H54 (cell line): Measurements from ENCODE around the gene PDE6B.

Source experiments
- DNase-seq: peaks from one replicate; pipeline ENCODE4 v3.0.0; 2011; ENCODE audit warnings: low spot score, mixed read lengths; ENCODE audit not compliant: insufficient read length
- FAIRE-seq: peaks from 3 replicates; lab custom pipeline; 2011; peaks lifted over from hg19 to GRCh38; lab: Jason Lieb, UNC
- POLR2A ChIP-seq: IDR thresholded peaks from 2 replicates; pipeline ENCODE4 v1.6.1; 2011; ENCODE audit warnings: low read depth, mild to moderate bottlenecking, low read length

The PDE6B gene

DNA sequence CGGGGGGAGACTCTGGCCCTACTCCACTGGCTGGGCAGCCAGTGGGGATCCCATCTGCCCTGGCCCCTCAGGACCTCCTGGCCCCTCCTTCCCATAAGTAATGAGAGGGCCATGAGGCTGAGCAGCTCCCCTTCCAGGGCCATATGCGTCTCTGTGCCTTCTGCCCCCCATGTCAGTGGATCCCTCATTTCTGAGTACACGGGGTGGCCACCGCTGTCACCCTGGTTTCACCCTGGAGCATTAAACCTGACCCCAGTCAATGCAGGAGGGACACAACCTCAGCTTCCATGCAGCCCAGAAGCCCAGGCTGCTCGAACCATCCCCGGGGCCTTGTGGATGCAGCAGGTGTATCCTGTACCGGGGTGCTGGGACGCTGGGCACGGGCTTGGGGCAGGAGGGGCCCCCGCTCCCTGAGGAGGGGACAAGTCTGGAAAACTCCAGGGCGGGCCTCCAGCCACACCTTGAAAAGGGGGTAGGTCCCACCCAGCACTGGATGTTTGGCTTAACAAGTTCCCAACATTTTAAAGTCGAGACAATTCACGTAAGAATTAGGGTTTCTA lies 24.5 kb downstream of the PDE6B start:
- no peak for FAIRE-seq
- TF ChIP-seq POLR2A, result no peak
- no peak for DNase-seq

DNA sequence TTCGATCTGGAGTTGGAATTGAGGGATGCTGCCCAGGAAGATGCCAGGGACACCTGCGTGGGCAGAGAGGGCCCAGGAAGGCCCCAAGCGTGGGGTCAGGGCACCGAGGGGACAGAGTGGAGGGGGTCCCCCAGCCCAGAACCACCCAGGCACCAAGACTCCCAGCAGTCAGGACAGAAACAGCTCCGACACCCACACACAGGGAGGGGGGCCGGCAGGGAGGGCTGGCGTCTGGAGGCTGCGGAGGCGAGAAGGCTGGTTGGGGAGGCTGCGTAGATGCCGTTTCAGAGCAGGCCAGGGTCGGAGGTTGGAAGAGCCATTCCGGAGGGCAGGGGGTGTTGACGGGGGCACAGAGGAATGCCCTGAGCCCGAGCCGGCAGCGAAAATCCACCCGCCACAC lies 25.1 kb downstream of the PDE6B start:
- DNase-seq (no peak), FAIRE-seq (no peak)
- no peak for TF ChIP-seq POLR2A

DNA sequence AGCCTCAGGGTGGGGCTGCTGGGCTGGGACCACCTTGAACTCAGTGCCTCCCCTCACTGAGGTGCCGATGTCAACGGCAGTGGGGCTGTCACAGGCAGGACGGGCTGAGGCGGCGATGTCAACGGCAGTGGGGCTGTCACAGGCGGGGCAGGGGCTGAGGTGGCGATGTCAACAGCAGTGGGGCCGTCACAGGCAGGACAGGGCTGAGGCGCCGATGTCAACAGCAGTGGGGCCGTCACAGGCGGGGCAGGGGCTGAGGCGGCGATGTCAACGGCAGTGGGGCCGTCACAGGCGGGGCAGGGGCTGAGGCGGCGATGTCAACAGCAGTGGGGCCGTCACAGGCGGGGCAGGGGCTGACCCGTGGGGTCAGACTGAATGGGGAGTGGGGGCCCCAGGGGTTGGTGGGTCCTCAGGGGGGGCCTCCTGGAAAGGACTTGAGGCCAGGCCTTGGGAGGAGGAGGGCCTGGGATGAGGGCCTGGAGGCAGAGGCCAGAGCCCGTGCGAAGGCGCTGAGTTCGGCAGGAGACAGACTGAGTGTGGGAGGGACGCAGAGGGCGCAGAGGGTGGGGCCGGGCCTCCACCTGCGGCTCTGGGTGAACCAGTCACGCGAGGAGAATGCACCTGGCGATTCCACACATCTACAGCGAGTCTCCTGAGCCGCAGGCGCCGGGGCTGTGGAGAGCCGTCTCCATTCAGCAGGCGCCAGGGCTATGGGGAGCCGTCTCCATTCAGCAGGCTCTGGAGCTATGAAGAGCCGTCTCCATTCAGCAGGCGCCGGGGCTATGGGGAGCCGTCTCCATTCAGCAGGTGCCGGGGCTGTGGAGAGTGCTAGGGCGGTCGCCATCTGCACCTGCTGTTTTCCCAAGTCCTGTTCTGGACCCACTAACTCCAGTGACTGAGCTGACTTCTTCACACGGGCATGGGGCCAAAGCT lies 25.8 kb downstream of the PDE6B start:
- FAIRE-seq, result no peak
- TF ChIP-seq POLR2A, result no peak
- no peak for DNase-seq

DNA sequence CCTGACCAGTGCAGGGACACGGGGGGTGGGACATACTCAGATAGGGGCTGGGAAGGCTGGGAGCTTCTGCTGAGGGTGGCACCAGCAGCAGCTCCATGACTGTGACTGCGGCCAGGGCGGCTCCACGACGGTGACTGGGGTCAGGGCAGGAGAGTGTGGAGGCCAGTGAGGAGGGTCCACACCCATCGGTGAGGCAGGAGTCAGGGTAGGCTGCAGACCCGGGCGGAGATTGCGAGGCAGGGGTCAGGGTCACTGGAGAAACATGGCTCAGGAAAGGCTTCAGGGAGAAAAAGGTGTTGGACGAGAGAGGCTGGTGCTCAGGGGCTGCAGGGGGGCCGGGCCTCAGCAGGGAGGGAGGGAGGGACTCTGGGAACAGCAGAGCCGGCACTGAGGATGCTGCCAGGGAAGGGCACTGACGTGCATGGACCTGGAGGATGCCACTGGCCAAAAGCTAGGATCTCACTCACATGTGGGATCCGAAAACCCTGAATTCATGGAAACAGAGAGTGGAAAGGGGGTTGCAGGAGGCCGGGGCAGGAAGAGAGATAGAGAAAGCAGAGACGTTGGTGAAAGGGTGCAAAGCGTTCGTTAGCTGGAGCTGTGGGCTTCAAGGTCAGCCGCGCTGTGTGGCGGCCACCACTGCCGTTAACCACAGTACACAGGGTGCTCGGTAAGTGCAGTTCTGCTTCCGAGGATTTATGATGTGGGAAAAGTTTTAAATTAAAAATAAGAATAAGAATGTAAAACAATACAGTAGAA lies 26.7 kb downstream of the PDE6B start:
- FAIRE-seq (no peak), DNase-seq (no peak)
- no peak for TF ChIP-seq POLR2A

DNA sequence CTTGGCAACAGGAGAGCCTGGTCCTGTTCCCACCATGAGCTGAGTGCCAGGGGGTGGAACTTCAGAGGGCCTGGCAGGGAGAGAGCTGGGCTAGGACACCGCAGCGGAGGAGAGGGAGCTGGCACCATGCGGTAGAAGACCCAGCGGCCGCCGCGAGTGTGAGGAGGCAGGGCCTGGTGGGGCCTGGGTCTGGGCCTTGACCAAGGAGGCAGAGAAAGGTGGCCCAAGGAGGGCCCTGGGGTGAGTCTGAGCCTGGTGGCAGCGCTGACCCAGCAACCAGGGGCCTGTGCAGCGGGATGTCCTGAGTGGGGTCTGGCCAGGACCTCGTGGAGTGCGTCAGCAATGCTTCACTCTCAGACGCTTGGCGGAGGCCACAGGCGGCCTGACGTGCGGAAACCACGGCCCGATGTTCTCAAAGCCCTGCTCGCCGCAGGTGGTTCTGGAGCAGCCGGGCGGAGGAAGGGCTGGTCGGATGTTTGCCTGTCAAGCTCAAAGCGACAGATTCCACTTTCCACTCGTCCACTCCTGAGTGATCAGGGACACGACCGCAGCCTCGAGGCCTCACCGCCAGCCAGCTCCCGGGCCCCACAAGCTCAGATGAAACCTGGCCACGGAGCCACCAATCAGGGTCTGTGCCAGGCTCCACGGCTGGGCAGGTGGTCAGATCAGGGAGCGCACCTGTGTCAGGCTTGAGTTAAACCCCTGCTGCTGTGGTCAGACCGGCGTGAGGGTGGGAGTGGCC lies 27.9 kb downstream of the PDE6B start:
- no peak for TF ChIP-seq POLR2A
- FAIRE-seq, result no peak

DNA sequence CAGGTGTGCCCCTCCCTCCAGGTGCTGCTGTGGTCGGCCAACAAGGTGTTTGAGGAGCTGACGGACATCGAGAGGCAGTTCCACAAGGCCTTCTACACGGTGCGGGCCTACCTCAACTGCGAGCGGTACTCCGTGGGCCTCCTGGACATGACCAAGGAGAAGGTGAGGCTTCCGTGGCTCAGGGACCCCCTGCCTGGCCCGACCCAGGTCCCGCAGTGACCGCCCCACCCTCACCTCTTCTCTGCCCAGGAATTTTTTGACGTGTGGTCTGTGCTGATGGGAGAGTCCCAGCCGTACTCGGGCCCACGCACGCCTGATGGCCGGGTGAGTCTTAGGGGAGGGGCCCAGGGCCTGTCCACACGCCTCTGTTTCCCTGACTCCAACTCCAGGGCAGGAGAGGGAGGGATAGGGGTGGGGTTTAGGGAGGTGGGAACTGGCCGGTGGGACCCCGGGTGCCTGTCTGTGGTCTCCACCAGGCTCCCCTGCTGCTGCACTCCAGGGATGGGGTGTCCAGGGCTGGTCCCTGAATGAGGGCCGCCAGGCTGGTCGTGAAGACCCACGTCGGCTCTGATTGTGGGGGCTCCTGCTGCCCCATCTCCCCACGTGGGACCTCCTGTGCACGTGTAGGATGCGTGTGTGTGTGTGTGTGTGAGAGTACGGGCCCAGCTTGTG lies 28.6 kb downstream of the PDE6B start:
- no peak for TF ChIP-seq POLR2A
- FAIRE-seq (no peak), DNase-seq (no peak)

More for the DNA sequence above, 27.9 kb downstream of the PDE6B start:
- DNase-seq, result no peak

DNA sequence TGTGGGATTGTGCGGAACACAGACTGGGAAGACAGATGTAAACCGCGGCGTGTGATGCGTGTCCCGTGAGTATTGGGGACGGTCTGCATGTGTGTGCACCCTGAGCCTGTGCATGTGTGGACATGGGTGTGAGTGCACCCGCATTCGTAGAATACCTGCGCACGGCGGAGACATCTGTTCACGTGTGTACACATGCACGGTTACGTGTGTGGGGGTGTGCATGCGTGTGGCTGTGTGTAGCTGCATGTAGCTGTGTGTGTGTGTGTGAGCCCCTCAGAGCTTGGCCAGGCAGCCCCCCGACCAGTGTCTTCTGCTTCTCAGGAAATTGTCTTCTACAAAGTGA lies 29.1 kb downstream of the PDE6B start:
- DNase-seq (no peak), FAIRE-seq (no peak)
- no peak for TF ChIP-seq POLR2A

DNA sequence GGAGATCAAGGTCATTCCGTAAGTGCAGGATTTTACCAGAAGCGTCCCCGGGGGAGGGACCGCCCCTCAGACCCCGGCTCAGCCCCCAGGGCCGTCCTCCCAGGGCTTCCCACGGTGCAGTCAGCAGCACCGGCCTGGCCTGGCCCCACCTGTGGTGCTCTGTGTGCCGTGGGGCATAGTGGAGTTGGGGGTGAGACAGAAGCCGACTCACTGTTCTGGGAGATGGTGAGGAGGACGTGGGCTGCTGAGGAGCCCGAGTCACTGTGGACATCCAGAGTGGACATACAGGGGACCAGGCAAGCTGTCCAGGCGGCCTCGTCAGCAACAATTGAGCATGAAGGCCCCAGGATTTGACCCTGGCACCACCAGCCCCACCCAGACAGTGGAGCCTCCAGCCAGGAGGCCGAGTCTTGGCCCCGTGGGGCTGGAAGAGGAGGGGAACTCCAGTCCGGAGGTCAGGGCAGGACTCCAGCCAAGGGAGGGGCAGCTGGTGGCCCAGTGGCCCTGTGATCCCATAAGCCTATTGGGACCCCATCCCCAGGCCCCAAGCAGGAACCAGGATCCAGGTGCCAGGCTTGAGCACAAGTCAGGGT lies 29.6 kb downstream of the PDE6B start:
- no peak for DNase-seq
- TF ChIP-seq POLR2A, result no peak
- FAIRE-seq, result no peak

DNA sequence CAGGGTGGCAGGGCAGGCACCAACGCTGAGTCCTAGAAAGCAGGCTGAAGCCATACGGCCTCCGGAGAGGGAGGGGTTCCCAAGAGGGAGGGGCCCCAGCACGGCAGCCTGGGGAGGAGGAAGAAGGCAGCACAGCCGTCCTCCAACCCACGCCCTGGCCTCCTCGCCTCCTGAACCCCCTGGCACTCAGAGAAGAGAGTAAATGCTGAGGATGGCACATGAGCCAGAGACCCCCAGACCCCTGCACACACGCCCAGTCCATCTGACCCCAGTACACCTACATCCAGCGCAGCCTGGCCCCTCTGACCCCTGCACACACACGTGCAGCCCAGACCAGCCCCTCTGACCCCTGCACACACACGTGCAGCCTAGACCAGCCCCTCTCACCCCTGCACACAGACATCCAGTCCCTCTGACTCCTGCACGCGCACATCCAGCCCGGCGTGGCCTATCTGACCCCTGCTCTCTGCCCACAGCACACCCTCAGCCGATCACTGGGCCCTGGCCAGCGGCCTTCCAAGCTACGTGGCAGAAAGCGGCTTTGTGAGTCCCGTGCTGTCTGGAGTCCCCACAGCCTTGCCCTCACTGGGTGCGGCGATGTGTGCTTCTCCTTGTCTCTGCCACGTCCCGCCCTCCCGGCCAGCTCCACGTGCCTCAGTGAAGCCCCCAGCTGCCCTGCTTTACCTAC lies 30.2 kb downstream of the PDE6B start:
- DNase-seq (no peak), FAIRE-seq (no peak)
- TF ChIP-seq POLR2A, result no peak

DNA sequence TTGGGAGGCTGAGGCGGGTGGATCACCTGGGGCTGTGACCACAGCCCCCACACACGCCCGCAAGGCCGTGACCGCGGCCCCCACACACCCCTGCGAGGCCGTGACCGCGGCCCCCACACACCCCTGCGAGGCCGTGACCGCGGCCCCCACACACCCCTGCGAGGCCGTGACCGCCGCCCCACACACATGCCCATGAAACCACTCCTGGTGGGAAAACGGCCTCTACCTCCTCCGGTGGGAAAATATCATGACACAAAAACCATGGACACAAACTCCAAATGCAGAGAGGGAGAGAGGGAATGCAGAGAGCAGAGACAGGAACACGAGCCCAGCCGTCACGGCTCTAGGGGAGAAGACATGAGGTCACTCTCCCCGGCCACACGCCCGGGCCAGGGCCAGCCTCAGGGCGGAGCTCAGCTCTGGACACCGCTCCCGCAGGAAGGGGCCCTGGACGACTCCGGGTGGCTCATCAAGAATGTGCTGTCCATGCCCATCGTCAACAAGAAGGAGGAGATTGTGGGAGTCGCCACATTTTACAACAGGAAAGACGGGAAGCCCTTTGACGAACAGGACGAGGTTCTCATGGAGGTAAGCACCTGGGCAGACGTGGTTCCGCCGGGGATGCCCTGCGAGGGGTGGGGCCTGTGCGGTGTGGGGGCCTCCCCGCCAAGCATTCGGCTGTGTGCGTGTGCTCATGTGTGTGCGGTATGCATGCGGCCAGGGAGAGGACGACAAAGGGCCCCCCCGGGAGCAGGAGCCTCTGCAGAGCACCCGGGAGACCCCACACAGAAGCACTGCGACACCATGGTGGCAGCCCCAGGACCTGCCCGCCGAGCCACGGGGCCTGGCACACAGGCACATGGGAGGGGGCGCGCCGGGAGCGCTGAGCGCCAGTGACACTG lies 31.3 kb downstream of the PDE6B start:
- no peak for FAIRE-seq

DNA sequence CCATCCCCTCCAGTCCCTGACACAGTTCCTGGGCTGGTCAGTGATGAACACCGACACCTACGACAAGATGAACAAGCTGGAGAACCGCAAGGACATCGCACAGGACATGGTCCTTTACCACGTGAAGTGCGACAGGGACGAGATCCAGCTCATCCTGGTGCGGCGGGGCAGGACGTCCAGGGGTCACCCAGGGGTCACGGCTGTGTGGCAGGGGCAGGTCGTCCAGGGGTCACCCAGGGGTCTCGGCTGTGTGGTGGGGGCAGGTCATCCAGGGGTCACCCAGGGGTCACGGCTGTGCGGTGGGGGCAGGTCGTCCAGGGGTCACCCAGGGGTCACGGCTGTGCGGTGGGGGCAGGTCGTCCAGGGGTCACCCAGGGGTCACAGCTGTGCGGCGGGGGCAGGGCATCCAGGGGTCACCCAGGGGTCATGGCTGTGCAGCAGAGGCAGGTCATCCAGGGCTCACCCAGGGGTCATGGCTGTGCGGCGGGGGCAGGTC lies 32.0 kb downstream of the PDE6B start:
- TF ChIP-seq POLR2A, result no peak
- FAIRE-seq (no peak), DNase-seq (no peak)

More for the DNA sequence above, 31.3 kb downstream of the PDE6B start:
- no peak for DNase-seq
- no peak for TF ChIP-seq POLR2A
